MV-4-11 (cell line): ENCODE data around the gene BAK1.
"Not testable (repeated sequence)": the region's sequence is repeated elsewhere in the genome, so short reads cannot be mapped to it uniquely, and the experiment has no call there.

Experiments
- DNase-seq: peaks from one replicate; lab custom pipeline; 2025; lab: John Stamatoyannopoulos, UW

BAK1 gene

DNA sequence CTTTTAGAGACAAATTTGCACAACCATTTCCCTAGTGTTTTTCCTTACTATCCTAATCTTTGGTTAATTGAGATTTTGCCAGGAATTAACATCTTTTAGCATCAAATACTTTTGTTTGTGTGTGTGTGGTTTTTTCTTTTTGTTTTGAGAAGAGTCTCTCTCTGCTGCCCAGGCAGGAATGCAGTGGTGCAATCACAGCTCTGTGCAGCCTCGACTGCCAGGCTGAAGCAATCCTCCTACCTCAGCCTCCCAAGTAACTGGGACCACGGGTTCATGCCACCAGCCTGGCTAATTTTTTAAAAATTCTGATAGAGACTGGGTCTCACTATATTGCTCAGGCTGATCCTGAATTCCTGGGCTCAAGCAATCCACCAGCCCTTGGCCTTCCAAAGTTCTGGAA is 28.5 kb downstream of the BAK1 start:
- no peak for DNase-seq

DNA sequence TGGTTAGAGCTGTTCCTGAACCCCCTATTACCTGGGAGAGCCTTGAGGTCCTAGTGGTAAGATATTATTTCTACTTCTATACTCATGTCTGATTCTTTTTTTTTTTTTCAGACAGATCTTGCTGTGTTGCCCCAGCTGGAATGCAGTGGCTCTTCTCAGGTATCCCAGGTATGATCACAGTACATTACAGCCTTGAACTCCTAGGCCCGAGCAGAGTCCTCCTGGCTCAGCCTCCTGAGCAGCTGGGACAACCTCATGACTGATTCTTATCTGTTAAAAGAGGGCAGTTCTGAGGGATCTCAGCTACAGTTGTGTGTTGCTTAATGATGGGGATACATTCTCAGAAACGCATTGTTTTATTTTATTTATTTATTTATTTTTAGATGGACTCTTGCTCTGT is 30.2 kb downstream of the BAK1 start:
- no peak for DNase-seq

DNA sequence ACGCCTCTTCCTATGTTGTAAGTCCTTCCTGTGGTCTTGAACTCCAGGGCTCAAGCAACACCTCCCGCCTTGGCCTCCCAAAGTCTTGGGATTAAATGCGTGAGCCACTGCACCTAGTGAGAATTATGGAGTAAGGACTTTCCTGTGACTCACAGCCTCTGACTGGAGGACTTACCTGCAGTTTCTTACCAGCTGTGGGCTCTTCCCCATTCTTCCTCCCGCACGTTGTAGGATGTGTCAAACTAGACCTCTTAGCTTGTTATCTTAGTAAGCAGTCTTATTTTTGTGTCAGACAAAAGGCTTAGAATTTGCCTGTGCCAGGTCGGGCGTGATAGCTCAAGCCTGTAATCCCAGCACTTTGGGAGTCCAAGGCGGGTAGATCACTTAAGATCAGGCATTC is 30.9 kb downstream of the BAK1 start:
- DNase-seq = peak; percentile 26

DNA sequence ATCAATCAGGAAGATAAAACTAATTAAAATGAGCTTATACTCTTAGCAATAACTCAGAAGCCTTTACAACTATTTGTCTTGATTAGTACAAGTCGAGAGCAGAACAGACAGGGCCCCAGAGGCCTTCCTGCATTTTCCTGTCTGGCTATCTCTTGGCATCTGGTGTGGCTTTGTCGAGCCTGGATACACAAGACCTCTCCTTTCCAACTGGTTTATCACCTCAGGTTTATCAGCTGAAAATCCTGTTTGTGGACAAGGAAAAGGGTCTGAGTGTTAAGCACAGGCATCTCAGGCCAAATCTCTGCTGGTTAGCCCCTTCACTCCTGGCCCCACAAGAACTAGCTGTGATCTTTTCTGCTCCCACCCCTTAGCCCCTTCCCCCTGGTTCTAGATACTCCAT is 32.6 kb downstream of the BAK1 start:
- DNase-seq = no peak

DNA sequence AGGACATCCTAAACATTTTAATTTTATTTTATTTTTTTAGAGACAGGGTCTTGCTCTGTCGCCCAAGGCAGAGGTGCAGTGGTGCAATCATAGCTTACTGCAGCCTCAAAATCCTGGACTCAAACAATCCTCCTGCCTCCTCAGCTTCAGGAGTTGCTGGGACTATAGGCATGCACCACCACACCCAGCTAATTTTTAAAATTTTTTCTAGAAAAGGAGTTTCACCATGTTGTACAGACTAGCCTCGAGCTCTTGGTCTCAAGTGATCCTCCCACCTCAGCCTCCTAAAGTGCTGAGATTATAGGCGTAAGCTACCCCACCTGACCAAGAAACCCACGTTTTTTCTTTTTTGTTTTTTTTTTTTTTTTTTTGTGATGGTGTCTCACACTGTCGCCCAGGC is 33.3 kb downstream of the BAK1 start:
- DNase-seq = no peak

DNA sequence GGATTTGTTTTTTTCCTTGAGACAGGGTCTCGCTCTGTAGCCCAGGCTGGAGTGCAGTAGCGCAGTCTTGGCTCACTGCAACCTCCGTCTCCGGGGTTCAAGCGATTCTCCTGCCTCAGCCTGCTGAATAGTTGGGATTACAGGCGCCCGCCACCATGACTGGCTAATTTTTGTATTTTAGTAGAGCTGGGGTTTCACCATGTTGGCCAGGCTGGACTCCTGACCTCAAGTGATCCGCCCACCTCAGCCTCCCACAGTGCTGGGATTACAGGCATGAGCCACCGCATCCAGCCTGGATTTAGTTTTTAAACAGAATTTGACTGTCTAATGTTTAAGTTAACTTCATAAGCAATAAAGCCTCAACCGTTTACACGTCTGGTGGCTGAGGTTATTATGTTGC is 34.8 kb downstream of the BAK1 start:
- not testable (repeated sequence) for DNase-seq

DNA sequence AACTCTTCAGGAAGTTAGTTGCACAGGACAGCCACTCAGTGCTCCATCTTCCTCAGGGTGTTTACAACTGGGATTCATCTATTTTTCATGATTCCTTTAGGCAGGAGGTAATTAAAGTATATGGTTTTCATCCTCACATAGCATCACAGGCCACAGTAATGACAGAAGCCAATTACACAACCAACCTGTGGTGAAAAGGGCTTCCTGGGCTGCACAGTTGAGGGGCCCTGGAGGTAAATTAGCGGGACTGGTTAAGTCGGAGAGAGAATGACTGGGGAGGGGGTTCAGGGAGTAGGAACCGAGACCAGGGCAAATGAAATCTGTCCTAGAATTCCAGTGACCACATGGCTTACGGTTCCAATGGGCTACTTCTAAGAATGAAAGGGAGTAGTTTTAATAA is 37.0 kb downstream of the BAK1 start:
- DNase-seq = no peak

DNA sequence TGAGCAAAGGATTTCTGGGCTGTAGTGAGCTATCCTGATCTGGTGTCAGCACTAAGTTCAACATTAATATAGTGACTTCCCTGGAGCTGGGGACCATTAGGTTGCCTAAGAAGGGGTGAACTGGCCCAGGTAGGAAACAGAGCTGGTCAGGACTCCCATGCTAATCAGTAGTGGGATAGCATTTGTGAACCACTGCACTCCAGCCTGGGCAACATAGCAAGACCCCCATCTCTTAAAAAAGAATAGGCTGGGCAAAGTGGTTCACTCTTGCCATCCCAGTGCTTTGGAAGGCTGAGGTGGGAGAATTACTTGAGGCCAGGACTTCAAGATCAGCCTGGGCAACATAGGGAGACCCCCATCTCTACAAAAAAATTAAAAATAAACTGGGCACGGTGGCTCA is 39.3 kb downstream of the BAK1 start:
- DNase-seq = no peak

DNA sequence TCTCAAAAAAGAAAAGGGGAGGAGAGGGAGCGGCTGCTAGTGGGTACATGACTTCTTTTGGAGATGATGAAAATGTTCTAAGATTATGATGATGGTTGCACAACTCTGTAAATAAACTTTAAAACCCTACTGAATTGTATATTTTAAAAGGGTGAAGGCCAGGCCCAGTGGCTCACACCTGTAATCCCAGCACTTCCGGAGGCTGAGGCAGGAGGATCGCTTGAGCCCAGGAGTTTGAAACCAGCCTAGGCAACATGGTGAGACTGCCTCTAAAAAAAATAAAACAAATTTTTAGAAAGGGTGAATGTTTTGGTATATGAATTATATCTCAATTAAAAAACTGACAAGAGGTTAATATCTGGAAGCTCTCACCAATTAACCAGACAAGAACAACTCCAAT is 45.4 kb downstream of the BAK1 start:
- DNase-seq = no peak

DNA sequence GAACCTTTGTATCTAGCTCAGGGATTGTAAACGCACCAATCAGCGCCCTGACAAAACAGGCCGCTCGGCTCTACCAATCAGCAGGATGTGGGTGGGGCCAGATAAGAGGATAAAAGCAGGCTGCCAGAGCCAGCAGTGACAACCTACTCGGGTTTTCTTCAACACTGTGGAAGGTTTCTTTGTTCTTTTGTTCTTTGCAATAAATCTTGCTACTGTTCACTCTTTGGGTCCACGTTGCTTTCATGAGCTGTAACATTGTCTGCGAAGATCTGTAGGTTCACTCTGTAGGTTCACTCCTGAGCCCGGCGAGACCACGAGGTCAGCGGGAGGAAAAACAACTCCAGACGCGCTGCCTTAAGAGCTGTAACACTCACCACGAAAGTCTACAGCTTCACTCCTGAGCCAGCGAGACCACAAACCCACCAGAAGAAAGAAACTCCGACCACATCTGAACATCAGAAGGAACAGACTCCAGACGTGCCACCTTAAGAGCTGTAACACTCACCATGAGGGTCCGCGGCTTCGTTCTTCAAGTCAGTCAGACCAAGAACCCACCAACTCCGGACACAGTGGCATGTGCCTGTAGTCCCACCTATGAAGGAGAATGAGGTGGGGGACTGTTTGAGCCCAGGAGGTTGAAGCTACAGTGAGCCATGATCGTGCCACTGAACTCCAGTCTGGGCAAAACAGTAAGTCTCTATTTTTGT is 46.8 kb downstream of the BAK1 start:
- DNase-seq = peak; percentile 33

DNA sequence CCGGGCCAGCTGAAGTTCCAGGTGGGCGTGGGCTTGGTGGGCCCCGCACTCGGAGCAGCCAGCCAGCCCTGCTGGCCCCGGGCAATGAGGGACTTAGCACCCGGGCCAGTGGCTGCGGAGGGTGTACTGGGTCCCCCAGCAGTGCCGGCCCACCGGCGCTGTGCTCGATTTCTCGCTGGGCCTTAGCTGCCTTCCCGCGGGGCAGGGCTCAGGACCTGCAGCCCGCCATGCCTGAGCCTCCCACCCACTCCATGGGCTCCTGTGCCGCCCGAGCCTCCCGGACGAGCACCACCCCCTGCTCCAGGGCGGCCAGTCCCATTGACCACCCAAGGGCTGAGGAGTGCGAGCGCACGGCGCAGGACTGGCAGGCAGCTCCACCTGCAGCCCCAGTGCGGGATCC is 47.6 kb downstream of the BAK1 start:
- not testable (repeated sequence) for DNase-seq

DNA sequence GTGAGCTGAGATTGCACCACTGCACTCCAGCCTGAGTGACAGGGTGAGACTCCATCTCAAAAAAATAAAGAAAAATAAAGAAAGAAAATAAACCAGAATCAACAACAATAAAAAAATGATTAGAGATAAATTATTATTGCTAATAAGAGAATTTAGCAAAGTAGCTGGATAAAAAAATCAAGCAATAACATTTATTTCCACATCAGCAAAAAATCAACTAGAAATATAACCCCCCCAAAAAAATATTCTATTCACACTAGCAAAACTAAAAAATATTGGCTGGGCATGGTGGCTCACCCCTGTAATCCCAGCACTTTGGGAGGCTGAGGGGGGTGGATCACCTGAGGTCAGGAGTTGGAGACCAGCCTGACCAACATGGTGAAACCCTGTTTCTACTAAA is 49.5 kb downstream of the BAK1 start:
- not testable (repeated sequence) for DNase-seq
